ENCODE measurements around the gene MRPL28. TPM values are rescaled to one million over a fixed set of nuclear protein-coding genes. Genes with fewer than 3 reads are reported as not detected.

Gene MRPL28
- total and polyA plus RNA-seq, 2 experiments from 2014 or later, result 88.1 to 126 TPM

- Histone ChIP-seq H3K27me3 (no peaks in the 10 kb centered on the region), H3K79me2 (peaks cover 23% of the 10 kb centered on the region), H3K9me2 (replicated peaks; ENCODE audit: insufficient read depth) (no peaks in the 10 kb centered on the region), H3K9me3 (ENCODE audit: low read depth) (no peaks in the 10 kb centered on the region), H3K4me3 (no peak overlapping the region), H3K27ac (no peak overlapping the region), H2AFZ (no peak overlapping the region), H4K20me1 (ENCODE audit: insufficient read depth, poor library complexity, severe bottlenecking) (no peaks in the 10 kb centered on the region), H3K4me1 (ENCODE audit: insufficient read depth) (peaks cover 23% of the 10 kb centered on the region), H3K4me2 (no peak overlapping the region), H3K36me3 (replicated peaks; ENCODE audit: insufficient read depth, low read depth) (no peaks in the 10 kb centered on the region)
- no peak for DNase-seq (ENCODE audit: low spot score)
- TF ChIP-seq EZH2phosphoT487 (IDR thresholded peaks at IDR 0.05; ENCODE audit: low read depth, severe bottlenecking, unreplicated experiment) (no peak), CTCF (IDR thresholded peaks at IDR 0.05; ENCODE audit: poor library complexity) (no peak), EZH2 (IDR thresholded peaks at IDR 0.05; ENCODE audit: borderline replicate concordance) (no peak)
- WGBS (ENCODE audit: low lambda C conversion rate, missing lambda C conversion rate), result 92% methylated on average over 22 of the region's 22 CpGs
Observed at GRCh38 chr16:399340-400019, 29.1 kb upstream of the MRPL28 start.

GRCh38 chr16:398561-399339, 28.4 kb upstream of the MRPL28 start:
- no peaks in the 10 kb centered on the region for H3K9me3 ChIP-seq (ENCODE audit: low read depth)
- H2AFZ ChIP-seq, result no peak overlapping the region
- H3K4me2 ChIP-seq, result peak overlapping the region; percentile 92
- no peak overlapping the region for H3K4me3 ChIP-seq
- no peaks in the 10 kb centered on the region for H3K9me2 ChIP-seq (replicated peaks; ENCODE audit: insufficient read depth)
- H4K20me1 ChIP-seq (ENCODE audit: insufficient read depth, poor library complexity, severe bottlenecking), result no peaks in the 10 kb centered on the region
- H3K79me2 ChIP-seq, result peaks cover 27% of the 10 kb centered on the region
- DNase-seq (ENCODE audit: low spot score), result no peak
- WGBS (ENCODE audit: low lambda C conversion rate, missing lambda C conversion rate), result 84% methylated on average over 24 of the region's 24 CpGs
- peaks cover 23% of the 10 kb centered on the region for H3K4me1 ChIP-seq (ENCODE audit: insufficient read depth)
- peak overlapping the region; percentile 85 for H3K27ac ChIP-seq
- H3K27me3 ChIP-seq, result no peaks in the 10 kb centered on the region
- TF ChIP-seq CTCF (IDR thresholded peaks at IDR 0.05; ENCODE audit: poor library complexity) (no peak), EZH2phosphoT487 (IDR thresholded peaks at IDR 0.05; ENCODE audit: low read depth, severe bottlenecking, unreplicated experiment) (no peak), EZH2 (IDR thresholded peaks at IDR 0.05; ENCODE audit: borderline replicate concordance) (no peak)
- H3K36me3 ChIP-seq (replicated peaks; ENCODE audit: insufficient read depth, low read depth), result no peaks in the 10 kb centered on the region

- Histone ChIP-seq H3K9me3 (ENCODE audit: low read depth) (no peaks in the 10 kb centered on the region), H3K27ac (peak overlapping the region; percentile 85), H3K4me1 (ENCODE audit: insufficient read depth) (peaks cover 22% of the 10 kb centered on the region), H3K27me3 (no peaks in the 10 kb centered on the region), H4K20me1 (ENCODE audit: insufficient read depth, poor library complexity, severe bottlenecking) (no peaks in the 10 kb centered on the region), H3K79me2 (peaks cover 23% of the 10 kb centered on the region), H3K36me3 (replicated peaks; ENCODE audit: insufficient read depth, low read depth) (no peaks in the 10 kb centered on the region), H2AFZ (no peak overlapping the region), H3K4me3 (no peak overlapping the region), H3K4me2 (peak overlapping the region; percentile 92), H3K9me2 (replicated peaks; ENCODE audit: insufficient read depth) (no peaks in the 10 kb centered on the region)
- TF ChIP-seq EZH2phosphoT487 (IDR thresholded peaks at IDR 0.05; ENCODE audit: low read depth, severe bottlenecking, unreplicated experiment) (no peak), CTCF (IDR thresholded peaks at IDR 0.05; ENCODE audit: poor library complexity) (peak; percentile 36), EZH2 (IDR thresholded peaks at IDR 0.05; ENCODE audit: borderline replicate concordance) (no peak)
- WGBS (ENCODE audit: low lambda C conversion rate, missing lambda C conversion rate), result 34% methylated on average over 15 of the region's 29 CpGs
- peak; percentile 89 for DNase-seq (ENCODE audit: low spot score)
Observed at GRCh38 chr16:397736-398332, 27.5 kb upstream of the MRPL28 start.

All from hepatocyte (in vitro differentiated cells).